Head of caudate nucleus (tissue), 42 donors: ENCODE results near the gene WDR11.
A peak's percentile ranks its signal among the peaks of the same experiment; 100 is the strongest.

Source experiments
- DNase-seq, 42 donors: peaks; one replicate each; pipeline versions ENCODE4 v3.0.0 to v3.0.0-alpha.2; 2020 to 2021; ENCODE audit warnings: mixed read lengths in 7 of 42
- intact Hi-C: fragments of 100-400 bp; cut with DNase I; formaldehyde crosslinking; loops from one replicate; pipeline ENCODE4 v1.15.0; 2022

Gene WDR11

GRCh38 chr10:120938822-120939221, 87.7 kb downstream of the WDR11 start:
- intact Hi-C loops: no loop called here
- no peak for DNase-seq

- intact Hi-C loops: loop anchor here (5.0 to 10.0 kb wide), 2 partner anchors 584 to 962 kb away; no protein-coding TSS in a partner anchor
These were observed 89.2 kb downstream of the WDR11 start for GRCh38 chr10:120940299-120940900.

GRCh38 chr10:120941501-120941900, 90.3 kb downstream of the WDR11 start:
- intact Hi-C loops: loop anchor here (5.0 to 10.0 kb wide), 2 partner anchors 583 to 961 kb away; no protein-coding TSS in a partner anchor

More at GRCh38 chr10:120940299-120940900, 89.2 kb downstream of the WDR11 start:
- no peak for DNase-seq

GRCh38 chr10:120942806-120943413, 91.7 kb downstream of the WDR11 start:
- DNase-seq: peak; percentile 71 to 96 (median 91)
- intact Hi-C loops: loop anchor here (5.0 to 10.0 kb wide), 2 partner anchors 582 to 959 kb away; no protein-coding TSS in a partner anchor

More at GRCh38 chr10:120941501-120941900, 90.3 kb downstream of the WDR11 start:
- DNase-seq: no peak

- no peak for DNase-seq
- intact Hi-C loops: loop anchor here (5.0 to 10.0 kb wide), 2 partner anchors 581 to 959 kb away; no protein-coding TSS in a partner anchor
These were observed 92.4 kb downstream of the WDR11 start for GRCh38 chr10:120943542-120943941.

- no peak for DNase-seq
- intact Hi-C loops: loop anchor here (5.0 to 10.0 kb wide), 4 partner anchors 580 to 958 kb away; partner anchors contain the start of gene FGFR2
These were observed 93.5 kb downstream of the WDR11 start for GRCh38 chr10:120944586-120945125.

GRCh38 chr10:120945182-120945581, 94.0 kb downstream of the WDR11 start:
- intact Hi-C loops: loop anchor here (5.0 to 10.0 kb wide), 3 partner anchors 580 to 787 kb away; partner anchors contain the start of gene FGFR2
- DNase-seq: no peak

- intact Hi-C loops: loop anchor here (5.0 to 10.0 kb wide), 3 partner anchors 579 to 786 kb away; partner anchors contain the start of gene FGFR2
- DNase-seq: peak; percentile 66 to 96 (median 91)
These were observed 94.7 kb downstream of the WDR11 start for GRCh38 chr10:120945801-120946302.

GRCh38 chr10:120946497-120946896, 95.3 kb downstream of the WDR11 start:
- peak in 10 of 42 donors; percentile 10 to 61 (median 34) for DNase-seq
- intact Hi-C loops: loop anchor here (5.0 to 10.0 kb wide), 3 partner anchors 578 to 786 kb away; partner anchors contain the start of gene FGFR2

- DNase-seq: peak; percentile 42 to 91 (median 80)
- intact Hi-C loops: loop anchor here (5.0 to 10.0 kb wide), 3 partner anchors 576 to 783 kb away; partner anchors contain the start of gene FGFR2
These were observed 97.9 kb downstream of the WDR11 start for GRCh38 chr10:120948889-120949608.

GRCh38 chr10:120949609-120950031, 98.5 kb downstream of the WDR11 start:
- intact Hi-C loops: loop anchor here (5.0 to 10.0 kb wide), 3 partner anchors 575 to 783 kb away; partner anchors contain the start of gene FGFR2
- no peak for DNase-seq

GRCh38 chr10:120950051-120950561, 98.9 kb downstream of the WDR11 start:
- intact Hi-C loops: no loop called here
- DNase-seq: peak in 2 of 42 donors; percentile 7 to 18

GRCh38 chr10:120951288-120951687, 100.1 kb downstream of the WDR11 start:
- DNase-seq: no peak
- intact Hi-C loops: no loop called here

- no peak for DNase-seq
- intact Hi-C loops: no loop called here
These were observed 102.7 kb downstream of the WDR11 start for GRCh38 chr10:120953897-120954296.
